Mucosa of rectum (tissue), 2 donors: ENCODE results near the gene TRIP6.
A peak's percentile ranks its signal among the peaks of the same experiment; 100 is the strongest.
"Not testable (repeated sequence)": the region's sequence is repeated elsewhere in the genome, so short reads cannot be mapped to it uniquely, and the experiment has no call there.

Source experiments
- H3K27ac ChIP-seq, 2 donors: one replicate each; pipeline ENCODE4 v1.7.0; 2013; ENCODE audit warnings: inconsistent platforms in 2 of 2, low read depth in 2 of 2, low read length in 2 of 2
- H3K27me3 ChIP-seq, 2 donors: one replicate each; pipeline ENCODE4 v1.7.0; 2013; ENCODE audit warnings: low read length in 2 of 2; ENCODE audit not compliant: control insufficient read depth in 2 of 2, insufficient read depth in 2 of 2
- H3K36me3 ChIP-seq, 2 donors: one replicate each; pipeline ENCODE4 v1.7.0; 2013; ENCODE audit warnings: low read length in 2 of 2; ENCODE audit not compliant: control insufficient read depth in 2 of 2, insufficient read depth in 2 of 2
- H3K4me1 ChIP-seq, 2 donors: one replicate each; pipeline ENCODE4 v1.7.0; 2013; ENCODE audit warnings: low read length in 2 of 2, mild to moderate bottlenecking in 1 of 2; ENCODE audit not compliant: control insufficient read depth in 2 of 2, insufficient read depth in 2 of 2
- H3K4me3 ChIP-seq, 2 donors: one replicate each; pipeline ENCODE4 v1.7.0; 2013; ENCODE audit warnings: low read length in 2 of 2
- H3K9ac ChIP-seq, 2 donors: one replicate each; pipeline ENCODE4 v1.7.0; 2013; ENCODE audit warnings: low read length in 2 of 2, low read depth in 1 of 2, mild to moderate bottlenecking in 1 of 2
- H3K9me3 ChIP-seq, 2 donors: one replicate each; pipeline ENCODE4 v1.7.0; 2013; ENCODE audit warnings: low read length in 2 of 2; ENCODE audit not compliant: control insufficient read depth in 2 of 2
- donor health status: healthy.
- donor health status: Normal muscosa, but diverticular disease.

The TRIP6 gene

GRCh38 chr7:100896732-100897608 is 29.8 kb downstream of the TRIP6 start:
- peak overlapping the region; percentile 84 to 86 for H3K27ac ChIP-seq
- no peaks in the 10 kb centered on the region for H3K9me3 ChIP-seq
- H3K4me1 ChIP-seq: peaks cover 21 to 28% of the 10 kb centered on the region in 2 donors
- H3K9ac ChIP-seq: peak overlapping the region; percentile 14 to 58
- H3K4me3 ChIP-seq: peak overlapping the region; percentile 52 to 64
- peaks cover 7 to 10% of the 10 kb centered on the region in 2 donors for H3K27me3 ChIP-seq
- H3K36me3 ChIP-seq: no peaks in the 10 kb centered on the region

- H3K9ac ChIP-seq: peak overlapping the region; percentile 47 to 58
- peaks cover 7 to 10% of the 10 kb centered on the region in 2 donors for H3K27me3 ChIP-seq
- H3K4me1 ChIP-seq: peaks cover 21 to 31% of the 10 kb centered on the region in 2 donors
- peak overlapping the region; percentile 84 to 86 for H3K27ac ChIP-seq
- no peaks in the 10 kb centered on the region for H3K9me3 ChIP-seq
- no peaks in the 10 kb centered on the region for H3K36me3 ChIP-seq
- H3K4me3 ChIP-seq: no peak overlapping the region
Measured at GRCh38 chr7:100897772-100898454, 30.7 kb downstream of the TRIP6 start.

- Histone ChIP-seq H3K4me3 (no peak overlapping the region), H3K9me3 (no peaks in the 10 kb centered on the region), H3K27me3 (peaks cover 7% of the 10 kb centered on the region in 2 donors), H3K36me3 (no peaks in the 10 kb centered on the region), H3K27ac (no peak overlapping the region), H3K9ac (no peak overlapping the region), H3K4me1 (peaks cover 21 to 31% of the 10 kb centered on the region in 2 donors)
Measured at GRCh38 chr7:100899432-100899831, 32.2 kb downstream of the TRIP6 start.

- H3K9ac ChIP-seq: no peak overlapping the region
- peaks cover 6% of the 10 kb centered on the region in 2 donors for H3K27me3 ChIP-seq
- H3K27ac ChIP-seq: peak overlapping the region; percentile 35 to 72
- no peaks in the 10 kb centered on the region for H3K36me3 ChIP-seq
- no peaks in the 10 kb centered on the region for H3K9me3 ChIP-seq
- H3K4me1 ChIP-seq: peaks cover 15 to 27% of the 10 kb centered on the region in 2 donors
- H3K4me3 ChIP-seq: no peak overlapping the region
Measured at GRCh38 chr7:100900978-100901377, 33.8 kb downstream of the TRIP6 start.

GRCh38 chr7:100901921-100902332 is 34.7 kb downstream of the TRIP6 start:
- Histone ChIP-seq H3K9me3 (no peaks in the 10 kb centered on the region), H3K4me3 (no peak overlapping the region), H3K4me1 (peaks cover 10 to 20% of the 10 kb centered on the region in 2 donors), H3K9ac (peak overlapping the region in 1 of 2 donors; percentile 51), H3K36me3 (no peaks in the 10 kb centered on the region), H3K27ac (peak overlapping the region; percentile 74 to 80), H3K27me3 (no peaks in the 10 kb centered on the region)

GRCh38 chr7:100902638-100903037 is 35.5 kb downstream of the TRIP6 start:
- Histone ChIP-seq H3K4me3 (no peak overlapping the region), H3K27ac (peak overlapping the region; percentile 74 to 80), H3K9ac (peak overlapping the region in 1 of 2 donors; percentile 51), H3K9me3 (no peaks in the 10 kb centered on the region), H3K4me1 (peaks cover 3 to 14% of the 10 kb centered on the region in 2 donors), H3K27me3 (no peaks in the 10 kb centered on the region), H3K36me3 (no peaks in the 10 kb centered on the region)

- H3K36me3 ChIP-seq: no peaks in the 10 kb centered on the region
- peaks cover 0 to 10% of the 10 kb centered on the region in 2 donors for H3K4me1 ChIP-seq
- H3K9ac ChIP-seq: no peak overlapping the region
- no peak overlapping the region for H3K27ac ChIP-seq
- no peaks in the 10 kb centered on the region for H3K9me3 ChIP-seq
- H3K27me3 ChIP-seq: no peaks in the 10 kb centered on the region
- H3K4me3 ChIP-seq: no peak overlapping the region
Measured at GRCh38 chr7:100908512-100908911, 41.3 kb downstream of the TRIP6 start.

GRCh38 chr7:100910443-100910842 is 43.3 kb downstream of the TRIP6 start:
- H3K4me1 ChIP-seq, H3K9me3 ChIP-seq, H3K36me3 ChIP-seq, H3K9ac ChIP-seq, H3K4me3 ChIP-seq, H3K27me3 ChIP-seq: not testable (repeated sequence)
- H3K27ac ChIP-seq: peak overlapping the region; percentile 65 to 69

GRCh38 chr7:100911484-100911883 is 44.3 kb downstream of the TRIP6 start:
- H3K9ac ChIP-seq: no peak overlapping the region
- no peak overlapping the region for H3K4me3 ChIP-seq
- H3K27ac ChIP-seq: peak overlapping the region; percentile 9 to 61
- H3K4me1 ChIP-seq: peaks cover 0 to 12% of the 10 kb centered on the region in 2 donors
- H3K9me3 ChIP-seq: no peaks in the 10 kb centered on the region
- no peaks in the 10 kb centered on the region for H3K27me3 ChIP-seq
- no peaks in the 10 kb centered on the region for H3K36me3 ChIP-seq
